Epithelial cell of esophagus (primary cell): ENCODE data around the gene NAA50.

Source experiments
- DNase-seq: peaks from one replicate; pipeline ENCODE4 v3.0.0; 2010; ENCODE audit warnings: low read depth
- H3K4me3 ChIP-seq: 2 replicates; pipeline ENCODE4 v1.5.1; 2011; ENCODE audit warnings: mild to moderate bottlenecking, low read length, control low read depth
- TF ChIP-seq, protein P1 (sequence below): IDR thresholded peaks from 2 replicates; pipeline ENCODE4 v1.5.1; 2011; ENCODE audit warnings: low read depth, mild to moderate bottlenecking, low read length, control low read depth, inconsistent platforms; ENCODE audit not compliant: insufficient read depth; ENCODE audit errors: missing control alignments

NAA50 gene

DNA sequence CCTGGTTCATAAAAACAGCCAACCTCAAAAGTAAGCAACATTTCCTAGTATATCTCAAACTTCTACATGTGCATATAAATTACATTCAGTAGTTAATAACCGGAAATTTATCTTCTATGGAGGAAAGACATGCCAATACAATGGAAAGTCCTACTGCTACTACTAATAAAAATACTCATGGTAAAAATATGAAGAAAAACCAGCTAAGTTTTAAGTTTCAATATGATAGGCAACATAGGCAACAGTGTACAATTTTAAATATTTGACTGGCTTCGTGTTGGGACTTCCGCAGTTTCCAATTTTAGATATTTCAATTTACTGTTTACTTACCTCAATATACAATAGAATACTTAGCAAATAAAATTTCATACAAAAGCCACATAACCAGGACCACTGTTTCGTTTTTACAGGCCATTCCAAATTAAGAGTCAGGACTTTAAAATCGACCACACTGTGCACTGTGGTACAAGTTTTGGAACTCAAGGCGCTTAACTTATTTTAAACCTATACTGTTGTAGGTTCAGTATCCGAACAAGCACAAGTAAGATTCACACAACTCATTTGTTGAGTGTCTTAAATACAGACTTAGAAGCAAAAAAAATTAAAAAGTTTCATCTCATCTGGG, 2.9 kb downstream of the NAA50 start:
- TF ChIP-seq, protein P1, sequence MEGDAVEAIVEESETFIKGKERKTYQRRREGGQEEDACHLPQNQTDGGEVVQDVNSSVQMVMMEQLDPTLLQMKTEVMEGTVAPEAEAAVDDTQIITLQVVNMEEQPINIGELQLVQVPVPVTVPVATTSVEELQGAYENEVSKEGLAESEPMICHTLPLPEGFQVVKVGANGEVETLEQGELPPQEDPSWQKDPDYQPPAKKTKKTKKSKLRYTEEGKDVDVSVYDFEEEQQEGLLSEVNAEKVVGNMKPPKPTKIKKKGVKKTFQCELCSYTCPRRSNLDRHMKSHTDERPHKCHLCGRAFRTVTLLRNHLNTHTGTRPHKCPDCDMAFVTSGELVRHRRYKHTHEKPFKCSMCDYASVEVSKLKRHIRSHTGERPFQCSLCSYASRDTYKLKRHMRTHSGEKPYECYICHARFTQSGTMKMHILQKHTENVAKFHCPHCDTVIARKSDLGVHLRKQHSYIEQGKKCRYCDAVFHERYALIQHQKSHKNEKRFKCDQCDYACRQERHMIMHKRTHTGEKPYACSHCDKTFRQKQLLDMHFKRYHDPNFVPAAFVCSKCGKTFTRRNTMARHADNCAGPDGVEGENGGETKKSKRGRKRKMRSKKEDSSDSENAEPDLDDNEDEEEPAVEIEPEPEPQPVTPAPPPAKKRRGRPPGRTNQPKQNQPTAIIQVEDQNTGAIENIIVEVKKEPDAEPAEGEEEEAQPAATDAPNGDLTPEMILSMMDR, result no peak
- DNase-seq, result no peak
- H3K4me3 ChIP-seq, result peak overlapping the region; percentile 94

DNA sequence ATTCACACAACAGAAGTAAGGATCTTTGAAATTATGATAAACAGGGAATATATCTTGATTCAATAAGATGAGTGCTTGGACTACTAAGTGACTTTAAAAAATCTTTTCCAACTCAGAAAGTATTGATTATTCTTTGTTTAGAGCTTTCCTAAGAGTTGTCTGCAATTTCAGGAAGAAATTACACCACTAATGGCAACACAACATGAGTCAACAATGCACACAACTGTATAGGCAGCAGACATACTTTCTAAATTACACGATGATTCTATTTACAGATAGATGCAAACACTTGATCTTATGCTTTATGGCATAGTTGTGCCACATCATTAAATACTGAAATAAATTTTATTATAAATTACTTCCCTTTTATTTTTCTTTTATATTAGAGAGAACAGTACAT, 4.4 kb downstream of the NAA50 start:
- TF ChIP-seq, protein P1, result no peak
- peak; percentile 60 for DNase-seq
- no peak overlapping the region for H3K4me3 ChIP-seq

DNA sequence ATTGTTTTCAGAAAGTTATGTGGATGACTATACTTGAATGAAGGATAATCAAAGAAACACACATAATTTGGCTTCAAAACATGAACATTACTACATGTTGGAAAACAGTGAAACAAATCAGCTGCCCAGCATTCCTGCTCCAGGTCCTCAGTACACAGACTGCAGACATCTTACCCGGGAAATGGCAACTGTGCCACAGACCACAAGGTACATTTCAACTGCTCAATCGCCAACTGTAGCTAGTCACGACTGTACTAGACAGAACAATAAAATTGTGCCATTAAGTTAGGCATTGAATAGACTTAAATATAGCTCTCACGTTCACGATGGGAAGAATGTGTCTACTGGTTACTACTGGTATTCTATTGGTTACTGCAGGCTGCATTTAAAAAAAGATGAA, 5.0 kb downstream of the NAA50 start:
- DNase-seq, result no peak
- H3K4me3 ChIP-seq, result no peak overlapping the region
- TF ChIP-seq, protein P1, result no peak

DNA sequence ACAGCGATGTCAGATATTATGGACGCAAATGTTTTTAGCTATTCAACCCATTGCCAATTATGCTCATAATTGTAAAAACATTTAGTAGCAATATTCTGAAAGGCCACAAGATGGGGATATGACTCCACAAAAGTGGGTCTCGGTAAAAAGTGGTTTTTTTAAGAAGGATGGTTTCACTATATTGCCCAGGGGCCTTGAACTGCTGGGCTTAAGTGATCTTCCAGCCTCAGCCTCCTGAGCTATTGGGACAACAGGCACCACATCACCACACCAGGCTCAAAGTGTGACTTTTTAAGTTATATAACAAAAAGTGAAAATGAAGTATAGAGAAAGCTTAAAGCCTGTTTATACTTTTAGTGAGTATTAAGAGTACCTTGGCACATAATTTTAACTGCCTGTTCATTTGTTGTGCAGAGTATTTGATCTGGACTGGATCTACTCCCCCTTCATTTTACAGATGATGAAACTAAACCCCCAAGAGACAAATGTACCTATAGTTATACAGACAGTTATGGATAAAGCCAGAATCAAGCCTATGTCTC, 9.4 kb downstream of the NAA50 start:
- peak; percentile 62 for DNase-seq
- H3K4me3 ChIP-seq, result no peak overlapping the region
- TF ChIP-seq, protein P1, result peak; percentile 56

DNA sequence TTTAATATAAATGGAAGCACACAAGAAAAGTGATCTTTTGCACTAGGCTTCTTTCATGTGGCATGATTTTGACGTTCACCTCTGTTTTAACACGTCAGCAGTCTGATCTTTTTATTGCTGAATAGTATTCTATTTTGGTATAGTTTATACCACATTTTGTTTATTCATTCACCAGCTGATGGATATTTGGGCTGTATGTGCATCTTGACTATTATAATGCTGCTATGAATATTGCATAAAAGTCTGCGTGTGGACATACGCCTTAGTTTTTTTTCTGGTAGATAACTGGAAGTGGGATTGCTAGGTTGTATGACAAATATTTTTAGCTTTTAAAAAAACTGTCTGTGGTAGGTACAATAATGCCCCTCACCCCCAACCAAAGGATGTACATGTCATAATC, 14.4 kb downstream of the NAA50 start:
- no peak for DNase-seq
- H3K4me3 ChIP-seq, result no peak overlapping the region
- TF ChIP-seq, protein P1, result no peak

DNA sequence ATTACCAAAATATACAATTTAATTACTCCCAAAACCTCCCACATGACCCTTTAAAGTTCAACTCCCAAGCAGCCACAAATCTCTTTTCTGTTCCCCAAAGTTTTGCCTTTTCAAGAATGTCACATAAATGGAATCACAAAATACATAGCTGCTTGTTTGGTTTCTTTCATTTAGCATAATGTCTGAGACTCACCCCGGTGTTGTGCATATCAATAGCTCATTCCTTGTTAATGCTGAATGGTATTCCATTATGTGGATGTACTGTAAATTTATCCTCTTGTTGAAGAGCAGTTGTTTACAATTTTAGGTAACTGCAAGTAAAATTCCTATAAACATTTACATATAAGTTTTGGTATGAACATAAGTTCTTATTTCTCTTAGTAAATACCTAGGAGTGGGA, 15.5 kb downstream of the NAA50 start:
- TF ChIP-seq, protein P1, result no peak
- H3K4me3 ChIP-seq, result no peak overlapping the region
- DNase-seq, result no peak

DNA sequence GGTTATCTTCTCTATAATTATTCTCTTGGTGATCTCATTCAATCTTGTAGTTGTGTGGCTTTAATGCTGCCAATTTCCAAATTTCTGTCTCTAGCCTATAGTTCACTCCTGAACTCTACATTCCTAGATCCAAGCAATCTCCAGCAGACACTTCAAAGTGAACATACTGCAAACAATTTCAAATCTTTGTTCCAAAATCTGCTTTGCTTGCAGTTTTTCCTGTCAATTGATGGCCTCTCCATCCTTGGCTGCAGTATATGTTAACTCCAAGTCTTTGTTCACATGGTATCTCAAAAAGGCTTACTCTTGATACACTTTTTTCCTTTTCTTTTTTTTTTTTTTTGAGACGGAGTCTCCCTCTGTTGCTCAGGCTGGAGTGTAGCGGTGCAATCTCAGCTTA, 17.4 kb downstream of the NAA50 start:
- TF ChIP-seq, protein P1, result no peak
- no peak overlapping the region for H3K4me3 ChIP-seq
- DNase-seq, result no peak
